IPS-18a (cell line): ENCODE data around the gene CD96.
"Not testable (repeated sequence)": the region's sequence is repeated elsewhere in the genome, so short reads cannot be mapped to it uniquely, and the experiment has no call there.

ENCODE experiments used
- H3K27ac ChIP-seq: one replicate; pipeline ENCODE4 v1.5.1; 2013; ENCODE audit warnings: low read length
- H3K27me3 ChIP-seq: one replicate; pipeline ENCODE4 v1.6.1; 2013; ENCODE audit warnings: mild to moderate bottlenecking, low read length; ENCODE audit not compliant: control insufficient read depth, insufficient read depth
- H3K36me3 ChIP-seq: one replicate; pipeline ENCODE4 v1.6.1; 2013; ENCODE audit warnings: low read depth, low read length; ENCODE audit not compliant: control insufficient read depth
- H3K4me1 ChIP-seq: one replicate; pipeline ENCODE4 v1.6.1; 2013; ENCODE audit warnings: low read depth, low read length; ENCODE audit not compliant: control insufficient read depth
- H3K4me3 ChIP-seq: one replicate; pipeline ENCODE4 v1.5.1; 2013; ENCODE audit warnings: low read length
- H3K9ac ChIP-seq: one replicate; pipeline ENCODE4 v1.6.1; 2013; ENCODE audit warnings: mild to moderate bottlenecking, low read length, moderate library complexity
- H3K9me3 ChIP-seq: one replicate; pipeline ENCODE4 v1.6.1; 2013; ENCODE audit warnings: low read depth, low read length; ENCODE audit not compliant: control insufficient read depth

Gene CD96

DNA sequence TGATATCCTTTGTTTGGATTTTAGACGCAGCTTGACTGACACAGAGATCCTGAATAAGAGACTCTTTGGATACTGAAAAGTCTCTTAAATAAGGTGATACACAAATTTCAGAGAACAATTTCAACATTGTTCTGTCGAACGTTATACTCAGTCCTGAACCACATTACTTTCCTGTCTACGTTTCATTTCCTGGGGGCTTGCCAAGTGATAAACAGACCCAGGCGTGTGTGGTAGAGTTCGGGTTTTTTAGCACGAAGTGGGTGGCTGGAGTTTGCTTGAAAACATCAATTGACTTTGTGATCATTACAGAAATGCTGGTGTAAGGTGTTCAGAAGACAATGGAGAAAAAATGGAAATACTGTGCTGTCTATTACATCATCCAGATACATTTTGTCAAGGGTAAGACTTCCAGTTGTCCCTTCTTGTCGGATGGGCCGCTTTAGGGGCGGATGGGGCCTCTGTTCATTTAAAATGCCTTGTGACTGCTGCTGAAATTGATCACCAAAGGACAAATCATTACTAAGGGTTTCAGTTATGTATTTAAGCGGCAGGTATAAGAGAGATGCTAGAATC, at the start of gene CD96:
CD96 (plus strand) TSS at position 287 of the 573 bp plus-strand sequence; CDS start at position 339, 52 bp downstream.
- Histone ChIP-seq H3K36me3 (no peaks in the 10 kb centered on the region), H3K4me1 (peaks cover 4% of the 10 kb centered on the region), H3K27ac (no peak within 1 kb of the TSS), H3K4me3 (no peak within 1 kb of the TSS), H3K9ac (no peak within 1 kb of the TSS), H3K9me3 (no peaks in the 10 kb centered on the region), H3K27me3 (no peaks in the 10 kb centered on the region)

DNA sequence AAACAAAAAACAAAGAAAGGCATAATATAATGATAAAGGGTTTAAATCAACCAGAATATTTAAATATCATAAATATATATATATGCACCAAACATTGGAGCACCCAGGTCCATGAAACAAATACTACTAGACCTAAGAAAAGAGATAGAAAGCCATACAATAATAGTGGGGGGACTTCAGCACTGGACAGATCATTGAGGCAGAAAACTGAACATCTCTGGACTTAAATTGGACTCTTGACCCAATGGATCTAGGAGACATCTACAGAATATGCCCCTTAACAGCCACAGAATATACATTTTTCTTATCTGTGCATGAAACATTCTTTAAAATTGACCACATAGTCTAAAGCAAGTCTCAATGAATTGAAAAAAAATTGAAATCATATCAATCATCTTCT, 48.7 kb upstream of the CD96 start:
- no peak overlapping the region for H3K4me3 ChIP-seq
- H3K4me1 ChIP-seq: no peaks in the 10 kb centered on the region

GRCh38 chr3:111496894-111497559, 45.0 kb upstream of the CD96 start:
- Histone ChIP-seq H3K27me3 (no peaks in the 10 kb centered on the region), H3K36me3 (no peaks in the 10 kb centered on the region), H3K9ac (no peak overlapping the region), H3K4me3 (no peak overlapping the region), H3K9me3 (no peaks in the 10 kb centered on the region), H3K4me1 (no peaks in the 10 kb centered on the region), H3K27ac (no peak overlapping the region)

More for the DNA sequence above, 48.7 kb upstream of the CD96 start:
- no peaks in the 10 kb centered on the region for H3K36me3 ChIP-seq
- no peak overlapping the region for H3K9ac ChIP-seq
- no peak overlapping the region for H3K27ac ChIP-seq
- H3K9me3 ChIP-seq: no peaks in the 10 kb centered on the region
- H3K27me3 ChIP-seq: no peaks in the 10 kb centered on the region

GRCh38 chr3:111498022-111498421, 44.0 kb upstream of the CD96 start:
- no peak overlapping the region for H3K9ac ChIP-seq
- H3K4me3 ChIP-seq: no peak overlapping the region
- no peaks in the 10 kb centered on the region for H3K36me3 ChIP-seq
- no peaks in the 10 kb centered on the region for H3K4me1 ChIP-seq
- H3K27me3 ChIP-seq: no peaks in the 10 kb centered on the region
- no peaks in the 10 kb centered on the region for H3K9me3 ChIP-seq
- H3K27ac ChIP-seq: no peak overlapping the region

DNA sequence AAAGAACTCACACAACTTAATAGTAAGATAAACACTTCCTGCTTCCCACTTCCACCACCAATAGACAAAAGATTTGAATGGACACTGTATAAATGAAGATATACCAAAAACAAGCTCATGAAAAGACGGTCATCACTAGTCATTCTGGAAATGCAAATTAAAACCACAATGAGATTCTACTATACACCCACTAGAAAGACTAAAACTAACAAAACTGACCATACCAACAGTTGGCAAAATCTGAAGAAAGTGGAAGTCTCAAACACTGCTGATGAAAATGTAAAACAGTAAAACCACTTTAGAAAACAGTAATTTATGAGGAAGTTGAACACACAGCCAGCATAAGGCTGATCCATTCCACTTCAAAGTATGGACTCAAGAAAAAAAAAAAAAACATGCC, 35.6 kb upstream of the CD96 start:
- Histone ChIP-seq H3K36me3 (no peaks in the 10 kb centered on the region), H3K4me1 (no peaks in the 10 kb centered on the region), H3K9me3 (no peaks in the 10 kb centered on the region), H3K27me3 (no peaks in the 10 kb centered on the region), H3K9ac (no peak overlapping the region), H3K4me3 (no peak overlapping the region), H3K27ac (no peak overlapping the region)

DNA sequence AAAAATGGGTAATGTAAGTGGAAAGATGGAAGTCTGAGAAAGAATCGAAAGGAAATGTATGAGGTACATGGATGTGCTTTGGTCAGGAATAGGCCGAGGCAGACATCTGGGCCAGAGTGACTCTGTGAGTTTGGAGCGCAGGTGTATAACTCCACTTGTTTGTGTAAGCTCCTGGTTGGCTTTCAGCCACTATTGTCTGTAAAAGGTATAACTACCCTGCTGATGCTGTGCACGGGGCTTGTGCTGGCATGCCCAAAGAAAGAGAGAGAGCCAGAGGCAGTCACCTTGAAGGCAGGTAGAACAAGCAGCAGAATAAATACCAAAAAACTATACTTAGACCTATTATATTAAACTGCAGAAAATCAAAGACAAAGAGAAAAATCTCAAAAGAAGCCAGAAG, 32.7 kb upstream of the CD96 start:
- no peaks in the 10 kb centered on the region for H3K27me3 ChIP-seq
- H3K4me3 ChIP-seq: no peak overlapping the region
- H3K9ac ChIP-seq: no peak overlapping the region
- no peak overlapping the region for H3K27ac ChIP-seq
- no peaks in the 10 kb centered on the region for H3K9me3 ChIP-seq
- H3K36me3 ChIP-seq: no peaks in the 10 kb centered on the region
- no peaks in the 10 kb centered on the region for H3K4me1 ChIP-seq

DNA sequence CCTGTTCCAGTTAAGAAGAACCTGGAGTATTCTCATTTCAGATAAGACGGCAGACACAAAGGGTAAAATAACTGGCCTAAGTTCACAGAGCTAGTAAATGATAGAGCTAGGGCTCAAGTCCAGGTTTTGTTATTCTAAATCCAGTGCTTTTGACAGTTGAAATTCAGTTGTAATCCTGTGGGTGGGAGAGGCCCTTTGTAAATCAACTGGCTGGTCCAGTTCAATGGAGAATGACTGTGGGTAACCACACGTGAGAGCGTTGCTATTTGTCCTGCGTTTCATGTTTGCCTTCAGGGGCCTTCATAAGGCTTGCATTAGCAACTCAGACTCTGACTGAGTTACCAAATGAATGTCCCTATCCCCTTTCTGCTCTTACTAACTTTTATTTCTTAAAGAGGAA, 24.2 kb upstream of the CD96 start:
- Histone ChIP-seq H3K4me1 (no peaks in the 10 kb centered on the region), H3K27ac (no peak overlapping the region), H3K36me3 (no peaks in the 10 kb centered on the region), H3K9me3 (no peaks in the 10 kb centered on the region), H3K27me3 (no peaks in the 10 kb centered on the region), H3K9ac (no peak overlapping the region), H3K4me3 (no peak overlapping the region)

DNA sequence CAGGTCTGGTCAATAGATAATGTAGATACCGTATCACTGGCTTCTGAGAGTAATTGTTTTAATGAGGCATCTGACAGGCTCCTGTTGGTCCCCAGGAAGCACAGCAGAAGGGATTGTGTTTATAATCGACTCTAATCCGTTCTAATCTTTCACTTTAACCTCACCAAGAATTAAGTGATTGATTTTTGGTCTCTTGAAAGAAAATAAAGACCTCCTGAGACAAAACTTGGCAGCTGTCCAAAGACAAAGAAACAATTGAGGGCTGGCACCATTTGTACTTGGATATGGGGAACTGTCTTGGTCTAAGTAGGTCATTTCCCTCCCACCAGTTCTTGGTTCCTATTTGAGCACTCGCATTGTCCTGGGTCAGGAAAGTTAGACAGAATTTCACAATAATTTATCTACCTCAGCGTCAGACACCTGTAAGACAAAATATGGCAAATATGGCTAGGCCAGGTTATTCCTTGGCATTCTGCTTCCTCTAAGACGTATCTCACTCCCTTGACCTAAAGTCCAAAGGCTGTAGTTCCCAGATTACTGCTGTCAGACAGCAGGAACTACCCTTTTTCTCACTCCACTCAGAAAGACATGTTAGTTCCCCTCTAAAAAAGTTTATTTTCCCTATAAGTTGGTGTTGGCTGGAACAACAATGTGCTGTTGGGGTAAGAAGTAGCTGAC, 22.7 kb upstream of the CD96 start:
- Histone ChIP-seq H3K36me3 (no peaks in the 10 kb centered on the region), H3K27ac (no peak overlapping the region), H3K9me3 (no peaks in the 10 kb centered on the region), H3K4me1 (no peaks in the 10 kb centered on the region), H3K4me3 (no peak overlapping the region), H3K27me3 (no peaks in the 10 kb centered on the region), H3K9ac (no peak overlapping the region)

DNA sequence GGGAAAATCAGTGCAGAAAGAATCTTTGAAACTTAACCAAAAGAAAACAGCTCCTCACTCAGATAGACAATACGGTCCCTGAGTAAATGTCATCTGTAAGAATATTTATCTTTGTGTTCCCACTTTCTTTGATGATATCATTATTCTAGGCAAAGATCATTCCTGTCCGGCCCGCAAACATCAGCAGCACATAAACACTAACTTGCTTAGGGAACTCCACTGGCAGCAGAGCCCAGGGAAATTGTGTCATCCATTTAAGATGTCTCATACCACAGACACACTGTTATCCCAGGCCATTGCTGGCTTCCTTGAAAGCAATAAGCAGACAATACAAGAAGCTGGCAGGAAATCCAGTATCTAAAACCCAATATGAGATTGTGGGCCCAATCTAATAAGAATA, 20.1 kb upstream of the CD96 start:
- Histone ChIP-seq H3K9ac (no peak overlapping the region), H3K36me3 (no peaks in the 10 kb centered on the region), H3K4me3 (no peak overlapping the region), H3K27ac (no peak overlapping the region), H3K4me1 (no peaks in the 10 kb centered on the region), H3K9me3 (no peaks in the 10 kb centered on the region), H3K27me3 (no peaks in the 10 kb centered on the region)

- H3K27ac ChIP-seq, H3K4me3 ChIP-seq, H3K36me3 ChIP-seq, H3K9ac ChIP-seq, H3K27me3 ChIP-seq, H3K4me1 ChIP-seq, H3K9me3 ChIP-seq: not testable (repeated sequence)
Observed at GRCh38 chr3:111524486-111524885, 17.5 kb upstream of the CD96 start.

DNA sequence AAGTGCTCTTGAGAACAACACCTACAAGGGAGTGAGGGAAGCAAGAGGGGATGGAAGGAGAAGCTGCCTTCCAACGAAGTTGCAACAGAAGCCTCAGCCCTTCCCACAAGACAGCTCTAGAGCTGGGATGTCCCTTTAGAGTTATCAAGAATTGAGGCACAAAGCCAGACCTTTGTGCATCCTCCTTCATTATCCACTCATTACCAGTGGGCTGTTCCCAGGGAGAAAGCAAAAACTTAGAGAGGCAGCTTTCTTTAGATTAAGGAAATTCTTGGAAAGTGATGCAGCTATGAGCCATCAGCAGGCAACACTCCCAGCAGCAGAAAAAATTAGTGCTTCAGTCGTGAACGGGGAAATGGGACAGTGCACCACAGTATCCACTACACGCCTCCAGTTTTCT, 10.6 kb upstream of the CD96 start:
- H3K27ac ChIP-seq: no peak overlapping the region
- H3K27me3 ChIP-seq: no peaks in the 10 kb centered on the region
- no peaks in the 10 kb centered on the region for H3K9me3 ChIP-seq
- H3K4me1 ChIP-seq: no peaks in the 10 kb centered on the region
- H3K4me3 ChIP-seq: no peak overlapping the region
- H3K9ac ChIP-seq: no peak overlapping the region
- no peaks in the 10 kb centered on the region for H3K36me3 ChIP-seq

- H3K9me3 ChIP-seq: no peaks in the 10 kb centered on the region
- no peak overlapping the region for H3K9ac ChIP-seq
- H3K4me3 ChIP-seq: no peak overlapping the region
- no peaks in the 10 kb centered on the region for H3K36me3 ChIP-seq
- H3K4me1 ChIP-seq: peaks cover 4% of the 10 kb centered on the region
- no peak overlapping the region for H3K27ac ChIP-seq
- no peaks in the 10 kb centered on the region for H3K27me3 ChIP-seq
Observed at GRCh38 chr3:111534701-111535100, 7.3 kb upstream of the CD96 start.
